Fibroblast of pulmonary artery (primary cell): ENCODE data around the gene TNPO2.
A peak's percentile ranks its signal among the peaks of the same experiment; 100 is the strongest.
"Not testable (repeated sequence)": the region's sequence is repeated elsewhere in the genome, so short reads cannot be mapped to it uniquely, and the experiment has no call there.

Experiments
- DNase-seq: peaks from one replicate; pipeline ENCODE4 v3.0.0-alpha.2; 2010; ENCODE audit warnings: low read depth
- H3K4me3 ChIP-seq: replicated peaks from 2 replicates; pipeline ENCODE4 v1.5.1; 2011; ENCODE audit warnings: low read depth, mild to moderate bottlenecking, control low read depth, low read length, moderate library complexity
- CTCF ChIP-seq: IDR thresholded peaks from 2 replicates; pipeline ENCODE4 v1.5.1; 2011; ENCODE audit warnings: mild to moderate bottlenecking, control low read depth, low read length, inconsistent platforms; ENCODE audit errors: missing control alignments

TNPO2 gene

GRCh38 chr19:12705169-12705568 lies 18.6 kb downstream of the TNPO2 start:
- TF ChIP-seq CTCF, result no peak
- H3K4me3 ChIP-seq, result no peak overlapping the region
- no peak for DNase-seq

- H3K4me3 ChIP-seq, result no peak overlapping the region
- TF ChIP-seq CTCF, result no peak
- DNase-seq, result peak; percentile 56
Observed at GRCh38 chr19:12703046-12703445, 20.7 kb downstream of the TNPO2 start.

GRCh38 chr19:12701596-12702282 lies 22.0 kb downstream of the TNPO2 start:
- DNase-seq, result no peak
- no peak overlapping the region for H3K4me3 ChIP-seq
- TF ChIP-seq CTCF, result no peak

- no peak for TF ChIP-seq CTCF
- DNase-seq, result no peak
- no peak overlapping the region for H3K4me3 ChIP-seq
Observed at GRCh38 chr19:12698138-12698537, 25.6 kb downstream of the TNPO2 start.

- not testable (repeated sequence) for DNase-seq, H3K4me3 ChIP-seq
Observed at GRCh38 chr19:12697425-12697824, 26.3 kb downstream of the TNPO2 start.

- H3K4me3 ChIP-seq, result peak within 1 kb of the TSS; percentile 84
- DNase-seq, result peak; percentile 97
- TF ChIP-seq CTCF, result no peak
Observed at GRCh38 chr19:12696366-12697335, 27.1 kb downstream of the TNPO2 start, which contains the start of gene FBXW9. FBXW9 (minus strand) TSS chr19:12696631; CDS start chr19:12696581, 50 bp downstream.

- no peak for TF ChIP-seq CTCF
- DNase-seq, result no peak
- H3K4me3 ChIP-seq, result peak overlapping the region; percentile 84
Observed at GRCh38 chr19:12695997-12696365, 27.8 kb downstream of the TNPO2 start.
